Skin of body (tissue), 2 donors: ENCODE measurements around the gene GDF15. TPM values are rescaled to one million over a fixed set of nuclear protein-coding genes. Genes with fewer than 3 reads are reported as not detected.
"Not testable (repeated sequence)": the region's sequence is repeated elsewhere in the genome, so short reads cannot be mapped to it uniquely, and the experiment has no call there.

Experiments
- DNase-seq: peaks from one replicate; lab custom pipeline; 2025; lab: John Stamatoyannopoulos, UW
- total RNA-seq: library from RNA; depleted of rRNA; stranded (reverse); fragments of >200 nt; gene quantifications from one replicate; pipeline ENCODE4 v1.2.3, GENCODE V29; 2014

Gene GDF15
- total RNA-seq, 1 donor from 2014 or later = 5.8 TPM

DNA sequence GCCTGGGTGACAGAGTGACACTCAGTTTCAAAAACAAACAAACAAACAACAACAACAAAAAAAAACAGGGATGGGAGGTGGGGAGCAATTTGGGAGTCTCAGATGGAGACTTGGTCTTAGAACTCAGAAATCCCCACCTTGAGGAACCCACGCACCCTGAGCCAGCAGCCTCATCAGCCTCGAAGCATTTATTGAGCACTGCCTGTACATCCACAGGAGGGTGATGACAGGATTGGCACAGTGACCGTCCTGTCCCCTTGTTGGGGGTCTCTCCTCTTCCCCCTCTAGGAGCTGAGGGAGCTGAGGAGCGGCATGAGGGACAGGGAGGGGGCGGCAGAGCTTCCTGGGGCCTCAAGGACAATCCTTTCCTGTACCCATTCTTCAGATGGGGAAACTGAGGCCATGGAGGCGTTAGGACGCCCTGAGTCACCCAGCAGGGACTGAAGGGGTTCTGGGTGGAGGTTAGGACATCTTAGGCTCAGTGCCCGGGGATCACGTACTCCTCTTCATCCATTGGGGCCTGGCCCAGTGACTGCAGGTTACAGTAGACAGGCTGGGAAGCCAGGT lies 5.6 kb downstream of the GDF15 start:
- DNase-seq = no peak

DNA sequence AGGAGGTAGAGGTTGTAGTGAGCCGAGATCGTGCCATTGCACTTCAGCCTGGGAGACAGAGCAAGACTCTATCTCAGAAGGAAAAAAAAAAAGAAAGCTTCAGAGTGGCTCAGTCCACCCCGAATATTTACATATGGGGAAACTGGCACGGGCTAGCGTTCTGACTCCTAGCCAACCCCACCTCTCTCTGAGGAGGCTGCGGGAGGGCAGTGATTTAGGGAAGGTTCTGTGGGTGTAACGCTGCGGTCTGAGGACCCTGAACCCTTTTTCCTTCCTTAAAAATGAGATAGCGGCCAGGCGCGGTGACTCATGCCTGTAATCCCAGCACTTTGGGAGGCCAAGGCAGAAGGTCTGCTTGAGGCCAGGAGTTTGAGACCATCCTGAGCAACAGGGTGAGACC lies 6.5 kb downstream of the GDF15 start:
- DNase-seq = no peak

DNA sequence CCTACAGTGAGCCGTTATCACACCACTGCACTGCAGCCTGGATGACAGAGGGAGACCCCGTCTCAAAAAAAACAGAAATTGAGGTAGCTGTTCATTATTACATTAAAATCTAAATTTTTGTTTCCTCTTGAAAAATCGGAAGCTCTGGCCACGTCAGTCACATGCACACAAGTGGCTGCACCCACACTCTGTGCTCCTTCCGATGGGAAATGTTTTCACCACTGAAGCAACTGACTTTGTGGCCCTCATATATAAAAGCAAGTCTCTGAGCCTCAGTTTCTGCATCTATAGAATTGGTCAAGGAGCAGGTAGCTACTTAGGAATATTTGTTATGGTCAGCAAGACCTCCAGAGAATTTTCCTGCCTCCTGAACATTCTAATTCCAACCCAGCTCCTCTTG lies 7.0 kb downstream of the GDF15 start:
- DNase-seq = no peak

DNA sequence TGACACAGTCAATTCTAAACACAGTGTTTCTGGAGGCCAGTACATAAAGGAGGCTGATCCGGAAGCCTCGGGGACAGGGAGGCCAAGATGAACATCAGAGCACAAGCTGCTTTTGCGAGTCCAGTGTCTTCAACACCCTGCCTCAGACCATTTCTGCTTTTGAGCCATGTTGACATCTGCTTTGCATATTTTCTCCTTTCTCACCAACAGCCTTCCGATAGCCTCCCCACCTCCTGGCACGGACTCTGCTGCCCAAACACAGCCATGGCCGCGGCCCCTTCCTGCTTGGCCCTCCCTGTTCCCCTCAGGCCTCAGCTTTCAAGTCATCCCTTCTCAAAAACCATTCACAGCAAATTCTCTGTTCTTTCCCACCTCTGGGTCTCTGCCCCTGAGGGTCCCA lies 7.9 kb downstream of the GDF15 start:
- no peak for DNase-seq

DNA sequence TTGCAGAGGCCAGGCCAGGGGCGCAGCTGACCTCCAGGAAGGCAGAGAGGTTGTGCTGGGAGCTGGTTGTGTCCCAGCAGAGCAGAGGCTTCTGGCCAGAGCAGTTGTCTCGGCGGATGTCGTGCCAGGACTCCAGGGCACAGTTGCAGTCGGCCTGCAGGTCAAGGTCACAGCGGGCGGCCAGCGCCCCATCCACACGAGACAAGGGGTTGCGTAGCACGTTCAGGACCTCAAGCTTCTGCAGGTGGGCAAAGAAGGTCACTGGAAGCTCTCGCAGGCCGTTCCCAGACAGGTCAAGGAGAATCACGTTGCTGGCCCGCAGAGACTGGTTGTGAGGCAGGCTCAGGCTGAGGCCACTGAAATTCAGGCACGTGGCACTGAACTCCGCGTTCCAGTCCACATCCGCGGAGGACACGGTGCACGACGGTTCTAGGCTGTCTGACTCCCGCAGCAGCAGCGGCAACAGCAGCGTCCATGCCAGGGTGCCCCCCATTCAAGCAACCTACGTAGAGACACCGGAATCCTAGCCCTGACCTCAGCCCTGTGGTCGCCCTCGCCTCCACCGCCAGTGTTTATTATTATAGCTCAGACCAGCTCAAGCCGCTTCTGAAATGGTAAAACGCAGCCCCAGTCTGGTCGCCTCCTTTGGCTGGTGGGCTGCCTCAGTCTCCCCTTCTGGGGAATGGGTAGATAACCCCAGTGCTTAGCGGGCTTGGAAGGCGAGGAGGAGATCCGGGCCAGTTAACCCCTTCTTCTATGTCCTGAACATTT lies 10.7 kb downstream of the GDF15 start:
- no peak for DNase-seq

DNA sequence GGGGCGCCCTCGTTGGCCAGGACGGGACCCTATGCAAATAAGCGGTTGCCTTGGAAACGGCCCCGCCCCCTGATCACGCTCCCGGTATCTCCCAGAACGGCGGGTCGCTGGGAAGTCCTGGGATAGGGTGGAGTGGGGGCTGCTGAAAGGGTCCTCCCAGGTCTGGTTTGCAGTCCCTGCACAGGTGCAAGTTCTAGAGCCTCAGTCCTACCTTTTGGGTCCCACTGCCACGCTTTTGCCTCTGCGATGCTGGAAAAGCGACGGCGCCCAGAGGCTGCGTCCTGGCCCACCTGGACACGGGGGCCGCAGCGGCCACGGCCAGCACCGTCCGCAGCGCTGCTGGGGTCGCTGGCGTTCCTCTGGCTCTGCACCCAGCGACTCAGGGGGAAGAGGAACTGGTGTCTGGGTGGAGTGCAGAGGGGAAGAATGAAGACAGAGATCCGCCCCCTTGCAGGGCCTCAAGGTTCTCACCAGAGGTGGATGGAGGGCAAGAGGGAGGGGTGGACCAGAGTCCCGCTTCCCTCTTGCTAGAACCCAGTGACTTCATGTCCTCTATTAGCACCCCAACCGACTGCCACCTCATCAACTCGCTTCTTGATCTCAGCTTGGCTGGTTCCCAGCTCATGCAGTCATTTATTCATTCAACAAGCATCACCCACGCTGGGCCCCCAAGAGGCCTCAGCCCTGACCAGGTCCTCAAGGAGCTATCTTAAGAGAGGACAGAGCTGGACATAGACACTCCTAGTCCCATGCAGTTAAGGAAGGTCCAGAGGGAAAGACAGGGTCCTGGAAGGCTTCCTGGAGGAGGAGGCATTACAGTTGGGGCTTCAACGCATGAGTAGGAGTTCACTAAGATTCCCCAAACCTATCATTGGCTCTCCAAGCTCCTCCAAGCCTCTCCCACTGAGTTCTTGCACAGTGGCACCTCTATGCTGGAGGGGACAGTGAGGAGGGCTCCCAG lies 11.6 kb downstream of the GDF15 start, which contains the start of gene LRRC25:
Gene LRRC25 (minus strand): TSS at position 381 of the 961 bp plus-strand sequence. CDS start 659 bp downstream, outside the sequence.
- DNase-seq = no peak

DNA sequence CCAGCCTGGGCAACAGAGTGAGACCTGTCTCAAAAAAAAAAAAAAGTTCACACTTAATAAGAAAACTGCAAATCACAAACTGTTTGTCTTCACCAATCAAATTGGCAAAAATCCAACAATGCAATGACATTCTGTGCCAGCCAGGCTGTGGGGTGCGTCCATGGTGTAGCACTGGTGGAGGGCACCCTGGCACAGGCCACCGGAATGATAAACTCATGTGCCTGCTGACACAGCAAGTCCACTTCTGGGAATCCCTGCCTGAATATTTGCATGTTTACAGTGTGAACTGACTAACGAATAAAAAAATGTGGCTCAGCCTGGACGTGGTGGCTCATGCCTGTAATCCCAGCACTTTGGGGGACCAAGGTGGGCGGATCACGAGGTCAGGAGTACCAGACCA lies 13.1 kb downstream of the GDF15 start:
- no peak for DNase-seq

DNA sequence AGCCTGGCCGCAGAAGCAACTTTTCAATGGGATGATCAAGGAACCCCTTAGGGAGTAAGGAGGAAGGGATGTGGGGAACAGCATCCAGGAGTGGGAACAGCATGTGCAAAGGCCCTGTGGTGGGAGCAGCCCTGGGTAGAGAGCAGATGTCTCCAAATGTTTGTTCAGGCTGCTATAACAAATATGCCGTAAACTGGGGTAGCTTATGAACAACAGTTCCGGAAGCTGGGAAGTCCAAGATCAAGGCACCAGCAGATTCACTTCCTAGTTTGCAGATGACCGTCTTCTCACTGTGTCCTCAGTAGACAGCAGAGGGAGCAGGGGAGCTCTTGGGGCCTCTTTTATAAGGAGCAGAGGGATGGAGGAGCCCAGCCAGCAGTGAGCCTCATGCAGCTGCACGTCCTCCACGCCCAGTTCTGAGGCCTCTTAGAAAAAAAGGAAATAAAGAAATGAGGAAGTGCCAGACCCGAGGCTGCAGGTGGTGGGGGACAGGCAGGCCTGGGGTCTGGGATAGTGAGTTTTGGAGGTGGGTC lies 15.7 kb downstream of the GDF15 start:
- DNase-seq = peak; percentile 59

DNA sequence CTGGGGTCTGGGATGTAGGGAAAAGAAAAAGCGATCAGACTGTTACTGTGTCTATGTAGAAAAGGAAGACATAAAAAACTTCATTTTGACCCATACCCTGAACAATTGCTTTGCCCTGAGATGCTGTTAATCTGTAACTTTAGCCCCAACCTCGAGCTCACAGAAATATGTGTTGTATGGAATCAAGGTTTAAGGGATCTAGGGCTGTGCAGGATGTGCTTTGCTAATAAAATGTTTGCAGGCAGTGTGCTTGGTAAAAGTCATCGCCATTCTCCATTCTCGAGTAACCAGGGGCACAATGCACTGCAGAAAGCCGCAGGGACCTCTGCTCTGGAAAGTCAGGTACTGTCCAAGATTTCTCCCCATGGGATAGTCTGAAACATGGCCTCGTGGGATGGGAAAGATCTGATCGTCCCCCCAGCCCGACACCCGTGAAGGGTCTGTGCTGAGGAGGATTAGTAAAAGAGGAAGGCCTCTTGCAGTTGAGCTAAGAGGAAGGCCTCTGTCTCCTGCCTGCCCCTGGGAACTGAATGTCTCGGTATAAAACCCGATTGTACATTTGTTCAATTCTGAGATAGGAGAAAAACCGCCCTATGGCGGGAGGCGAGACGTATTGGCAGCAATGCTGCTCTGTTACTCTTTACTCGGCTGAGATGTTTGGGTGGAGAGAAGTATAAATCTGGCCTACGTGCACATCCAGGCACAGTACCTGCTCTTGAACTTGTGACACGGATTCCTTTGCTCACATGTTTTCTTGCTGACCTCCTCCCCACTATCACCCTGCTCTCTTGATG lies 16.7 kb downstream of the GDF15 start:
- not testable (repeated sequence) for DNase-seq

DNA sequence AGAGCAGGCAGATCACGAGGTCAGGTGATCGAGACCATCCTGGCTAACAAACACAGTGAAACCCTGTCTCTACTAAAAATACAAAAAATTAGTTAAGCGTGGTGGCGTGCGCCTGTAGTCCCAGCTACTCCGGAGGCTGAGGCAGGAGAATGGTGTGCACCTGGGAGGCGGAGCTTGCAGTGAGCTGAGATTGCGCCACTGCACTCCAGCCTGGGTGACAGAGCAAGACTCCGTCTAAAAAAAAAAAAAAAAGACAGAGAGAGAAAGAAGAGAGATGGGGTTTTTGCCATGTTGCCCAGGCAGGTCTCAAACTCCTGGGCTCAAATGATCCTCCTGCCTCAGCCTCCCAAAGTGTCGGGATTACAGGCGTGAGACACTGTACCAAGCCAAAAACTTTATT lies 19.8 kb downstream of the GDF15 start:
- not testable (repeated sequence) for DNase-seq

DNA sequence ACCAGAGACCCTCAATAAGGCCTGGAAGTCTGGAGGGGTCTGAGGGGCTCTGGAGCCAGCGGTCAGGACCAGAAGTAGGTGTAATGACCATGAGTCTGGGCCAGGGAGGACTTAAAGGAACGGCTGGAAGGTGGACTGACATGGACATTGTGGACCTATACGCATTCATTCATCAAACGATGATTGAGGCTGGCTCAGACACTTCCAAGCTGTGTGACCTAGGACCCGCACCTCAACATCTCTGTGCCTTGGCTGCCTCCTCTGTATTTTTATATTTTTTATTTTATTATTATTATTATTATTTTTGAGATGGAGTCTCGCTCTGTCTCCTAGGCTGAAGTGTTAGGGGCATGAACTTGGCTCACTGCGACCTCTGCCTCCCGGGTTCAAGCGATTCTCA lies 20.8 kb downstream of the GDF15 start:
- no peak for DNase-seq

DNA sequence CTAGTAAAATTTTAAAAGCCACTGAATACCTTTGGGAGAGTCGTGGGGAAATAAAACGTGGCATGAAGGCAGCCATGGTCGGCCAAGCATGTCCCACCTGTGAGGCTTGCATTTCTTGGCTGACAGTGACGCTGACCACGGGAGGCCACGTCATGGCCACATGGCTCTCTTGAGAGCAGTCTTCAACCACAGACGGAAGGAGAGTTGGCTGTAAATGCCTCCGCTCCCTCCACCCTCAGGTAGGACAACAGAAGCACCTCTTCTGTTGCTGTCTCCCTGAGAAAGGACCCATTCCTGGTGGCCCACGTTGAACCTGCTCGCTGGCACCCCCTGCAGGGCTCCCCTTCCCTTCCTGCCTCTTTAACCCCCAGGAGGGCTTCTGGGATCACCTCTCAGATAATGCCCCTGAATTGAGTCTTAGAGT lies 22.1 kb downstream of the GDF15 start:
- no peak for DNase-seq

DNA sequence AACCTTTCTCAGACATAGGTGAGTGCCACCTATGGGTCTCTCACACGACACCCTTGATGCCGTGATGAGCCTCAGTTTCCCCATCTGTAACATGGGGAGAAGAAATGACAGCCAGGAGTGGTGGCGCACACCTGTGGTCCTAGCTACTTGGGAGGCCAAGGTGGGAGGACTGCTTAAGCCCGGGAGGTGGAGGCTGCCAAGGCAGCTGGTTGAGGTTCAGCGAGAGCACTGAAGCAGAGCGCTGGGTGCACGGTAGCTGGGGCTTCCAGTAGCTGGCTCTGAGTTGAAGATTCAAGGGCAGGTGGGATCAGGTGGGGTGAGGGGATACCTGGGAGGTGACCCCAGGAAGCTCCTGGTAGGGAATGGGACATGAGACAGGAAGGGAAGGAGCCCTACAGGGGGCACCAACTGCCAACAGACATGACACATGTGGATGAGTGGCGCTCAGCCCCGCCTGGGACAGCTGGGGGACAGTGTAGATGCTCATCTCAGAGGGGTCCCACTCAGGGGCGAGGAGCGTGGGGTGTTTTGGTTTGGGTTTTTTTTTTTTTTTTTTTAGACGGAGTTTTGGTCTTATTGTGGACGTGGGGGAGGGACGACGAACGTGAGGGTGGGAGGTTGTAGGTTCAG lies 26.8 kb downstream of the GDF15 start:
- no peak for DNase-seq

DNA sequence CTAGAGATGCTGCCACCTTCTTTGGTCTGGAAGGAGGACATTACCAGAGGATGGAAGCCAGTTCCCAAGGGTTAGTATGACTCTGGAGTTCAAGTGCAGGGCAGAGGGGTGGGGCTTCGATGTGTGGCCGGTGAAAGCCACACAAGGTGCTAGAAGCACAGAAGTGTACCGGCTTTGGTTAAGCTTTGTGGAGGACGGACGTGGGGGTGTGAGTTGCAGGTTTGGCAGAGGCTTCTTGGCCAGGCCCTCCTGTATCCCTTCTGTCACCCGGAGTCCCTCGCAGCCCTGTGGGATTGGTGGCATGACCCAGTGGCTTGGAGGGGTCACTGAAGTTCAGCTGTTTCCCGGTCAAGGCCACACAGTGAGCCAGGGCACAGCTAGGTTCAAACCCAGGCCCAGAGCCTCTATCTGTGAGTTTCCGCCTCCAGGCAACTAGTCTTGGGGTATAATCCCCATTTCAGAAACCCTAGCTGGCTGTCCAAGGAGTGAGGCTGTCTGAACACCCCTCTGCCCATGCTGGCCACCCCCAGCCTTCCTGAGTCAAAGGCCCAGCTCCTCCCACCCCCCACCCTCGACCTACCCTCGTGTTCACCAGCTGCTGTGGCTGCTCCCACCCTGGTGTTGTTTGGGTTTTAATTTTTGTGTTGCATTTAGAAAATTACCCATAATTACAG lies 28.7 kb downstream of the GDF15 start:
- DNase-seq = no peak

DNA sequence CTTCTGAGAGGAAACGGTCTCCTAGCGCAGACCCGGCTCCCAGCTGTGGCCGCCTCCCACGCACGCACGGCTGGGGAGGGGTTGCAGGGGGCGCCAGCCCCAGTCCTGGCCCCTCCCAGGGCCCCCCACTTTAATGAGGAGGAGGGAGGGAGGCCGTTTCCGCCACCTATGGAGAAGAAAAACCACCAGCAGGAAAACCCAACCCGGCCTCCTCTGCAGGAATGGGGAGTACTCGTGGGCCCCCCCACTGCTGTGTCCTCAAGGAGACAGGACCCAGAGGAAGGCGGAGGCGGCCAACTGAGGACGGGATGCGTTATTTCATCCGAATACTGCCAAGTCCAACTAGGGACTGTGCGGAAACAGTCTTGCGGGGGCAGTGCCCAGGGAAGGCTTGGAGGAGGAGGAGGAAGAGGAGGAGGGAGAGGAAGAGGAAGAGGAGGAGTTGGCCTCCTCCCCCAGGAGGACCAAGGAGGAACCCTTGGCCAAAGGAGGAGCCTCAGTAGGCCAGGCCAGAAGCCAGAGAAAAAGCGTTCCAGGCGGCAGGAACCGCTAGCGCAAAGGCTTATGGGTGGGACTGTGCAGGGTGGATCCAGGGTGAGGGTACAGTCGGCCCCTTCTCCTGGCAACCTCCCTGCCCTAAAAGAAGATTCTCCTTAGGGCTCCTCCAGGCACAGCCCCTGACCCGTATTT lies 29.4 kb downstream of the GDF15 start:
- peak; percentile 93 for DNase-seq

DNA sequence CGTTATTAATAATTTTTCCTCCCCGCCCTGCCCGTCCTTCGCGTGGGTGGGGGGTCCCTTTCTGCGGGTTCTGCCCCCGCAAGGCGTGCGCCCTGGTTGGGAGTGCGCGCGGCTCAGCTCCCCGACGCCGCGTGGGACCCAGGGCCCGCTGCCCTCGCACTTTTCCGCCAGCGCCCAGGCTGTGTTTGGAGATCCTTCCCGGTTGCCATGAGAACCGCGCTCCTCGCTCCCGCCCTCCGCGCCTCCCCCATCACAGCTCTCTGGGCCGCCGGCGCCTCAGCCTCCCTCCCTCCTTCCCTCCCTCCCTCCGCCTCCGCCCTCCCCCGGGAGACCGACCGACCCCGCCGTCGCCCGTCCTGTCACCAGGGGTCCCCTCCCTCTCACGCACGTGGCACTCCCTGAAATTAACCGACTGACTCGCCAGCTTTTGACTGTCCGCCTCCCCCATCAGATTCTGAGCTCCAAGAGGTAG lies 30.9 kb downstream of the GDF15 start:
- DNase-seq = peak; percentile 94

DNA sequence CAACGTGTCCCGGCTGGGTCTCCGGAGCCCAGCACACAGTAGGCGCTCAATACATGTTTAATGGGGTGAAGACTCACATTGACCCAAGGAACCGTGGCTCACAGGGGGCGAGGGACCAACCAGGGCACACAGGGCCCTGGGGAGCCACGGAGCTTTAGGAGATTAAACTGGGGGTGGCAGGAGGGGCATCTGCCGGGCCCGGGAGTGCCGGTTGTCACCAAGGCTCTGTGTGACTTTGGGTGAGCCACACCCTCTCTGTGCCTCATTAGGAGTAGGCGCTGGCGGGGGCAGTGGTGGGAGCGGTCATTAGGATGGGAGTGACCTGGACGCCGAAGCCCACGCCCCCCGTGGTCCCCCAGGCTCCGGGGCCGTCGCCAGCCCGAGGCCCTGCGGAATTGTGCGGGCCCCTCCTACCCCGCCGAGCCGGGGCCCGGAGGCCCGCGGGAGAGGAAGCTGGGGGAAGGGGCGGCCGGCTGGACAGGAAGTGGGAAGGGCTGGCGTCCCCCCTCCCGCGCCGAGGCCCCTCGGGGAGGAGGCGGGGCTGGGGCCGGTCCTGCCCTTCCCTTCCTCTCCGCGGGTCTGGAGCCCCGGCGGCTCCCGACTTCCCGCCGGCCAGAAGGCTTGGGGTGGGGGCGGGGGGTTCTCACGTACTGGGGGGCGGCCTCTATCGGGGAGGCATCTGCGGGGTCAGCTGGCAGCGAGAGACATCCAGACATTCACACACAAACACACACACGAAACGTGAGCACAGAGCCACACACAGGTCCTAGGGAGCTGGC lies 31.5 kb downstream of the GDF15 start:
- peak; percentile 88 for DNase-seq

DNA sequence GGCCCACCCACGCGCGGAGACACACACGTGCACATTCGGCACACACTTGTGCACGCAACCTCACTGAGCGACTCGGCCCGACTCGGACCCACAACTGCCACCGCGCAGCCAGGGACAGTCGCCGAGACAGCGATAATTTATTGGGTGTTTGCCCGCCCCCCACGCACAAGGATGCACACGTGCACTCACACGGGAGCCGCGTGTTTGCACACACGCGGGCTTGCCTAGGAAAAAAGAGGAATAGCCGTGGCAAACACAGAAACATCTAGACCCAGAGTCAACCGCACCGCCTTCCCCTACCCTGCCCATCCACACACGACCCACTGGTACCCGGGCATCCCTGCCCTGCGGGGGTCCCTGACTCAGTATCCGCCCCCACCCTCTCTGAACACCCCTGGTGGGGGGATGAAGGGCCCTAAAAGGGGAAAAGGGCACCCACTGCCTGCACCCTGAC lies 32.1 kb downstream of the GDF15 start:
- peak; percentile 70 for DNase-seq
